Esophagus mucosa (tissue), 1 donor: ENCODE results near the gene POLR2A. TPM values are rescaled to one million over a fixed set of nuclear protein-coding genes. Genes with fewer than 3 reads are reported as not detected.
A peak's percentile ranks its signal among the peaks of the same experiment; 100 is the strongest.

Experiments used
- ATAC-seq: fragments of 200-7000 bp; cut with Tn5 transposase; one replicate; pipeline ENCODE4 v1.9.1; 2020
- total RNA-seq: library from RNA; stranded (reverse); gene quantifications from one replicate; pipeline ENCODE4 v1.2.4, GENCODE V29; 2023
- donor health status: DM: yes; HTN: yes; CAD: no.

The POLR2A gene
- total RNA-seq, 1 donor from 2014 or later, result 116 TPM

GRCh38 chr17:7508846-7509245, 24.7 kb downstream of the POLR2A start:
- ATAC-seq, result no peak

GRCh38 chr17:7509937-7510336, 25.8 kb downstream of the POLR2A start:
- no peak for ATAC-seq

DNA sequence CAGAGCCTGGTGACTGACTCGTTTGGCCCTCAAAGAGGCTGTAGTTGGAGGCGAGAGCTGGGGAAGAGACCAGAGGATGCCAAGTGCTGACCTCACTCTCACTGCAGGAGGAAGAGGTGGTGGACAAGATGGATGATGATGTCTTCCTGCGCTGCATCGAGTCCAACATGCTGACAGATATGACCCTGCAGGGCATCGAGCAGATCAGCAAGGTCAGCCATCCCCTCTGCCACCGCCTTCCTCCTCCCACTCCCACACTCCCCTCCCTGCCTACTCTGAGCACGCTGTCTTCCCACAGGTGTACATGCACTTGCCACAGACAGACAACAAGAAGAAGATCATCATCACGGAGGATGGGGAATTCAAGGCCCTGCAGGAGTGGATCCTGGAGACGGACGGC, 26.9 kb downstream of the POLR2A start:
- ATAC-seq, result no peak

DNA sequence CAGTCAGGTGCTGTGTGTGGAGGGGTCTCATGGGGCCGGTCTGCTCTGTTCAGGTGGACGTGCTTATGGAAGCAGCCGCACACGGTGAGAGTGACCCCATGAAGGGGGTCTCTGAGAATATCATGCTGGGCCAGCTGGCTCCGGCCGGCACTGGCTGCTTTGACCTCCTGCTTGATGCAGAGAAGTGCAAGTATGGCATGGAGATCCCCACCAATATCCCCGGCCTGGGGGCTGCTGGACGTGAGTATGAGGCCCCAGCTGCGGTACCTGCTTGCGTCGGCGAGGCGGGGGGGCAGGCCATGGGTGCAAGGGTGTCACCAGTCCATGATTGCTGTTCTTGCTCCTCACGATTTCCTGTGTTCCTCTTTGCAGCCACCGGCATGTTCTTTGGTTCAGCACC, 27.9 kb downstream of the POLR2A start:
- peak; percentile 3 for ATAC-seq

DNA sequence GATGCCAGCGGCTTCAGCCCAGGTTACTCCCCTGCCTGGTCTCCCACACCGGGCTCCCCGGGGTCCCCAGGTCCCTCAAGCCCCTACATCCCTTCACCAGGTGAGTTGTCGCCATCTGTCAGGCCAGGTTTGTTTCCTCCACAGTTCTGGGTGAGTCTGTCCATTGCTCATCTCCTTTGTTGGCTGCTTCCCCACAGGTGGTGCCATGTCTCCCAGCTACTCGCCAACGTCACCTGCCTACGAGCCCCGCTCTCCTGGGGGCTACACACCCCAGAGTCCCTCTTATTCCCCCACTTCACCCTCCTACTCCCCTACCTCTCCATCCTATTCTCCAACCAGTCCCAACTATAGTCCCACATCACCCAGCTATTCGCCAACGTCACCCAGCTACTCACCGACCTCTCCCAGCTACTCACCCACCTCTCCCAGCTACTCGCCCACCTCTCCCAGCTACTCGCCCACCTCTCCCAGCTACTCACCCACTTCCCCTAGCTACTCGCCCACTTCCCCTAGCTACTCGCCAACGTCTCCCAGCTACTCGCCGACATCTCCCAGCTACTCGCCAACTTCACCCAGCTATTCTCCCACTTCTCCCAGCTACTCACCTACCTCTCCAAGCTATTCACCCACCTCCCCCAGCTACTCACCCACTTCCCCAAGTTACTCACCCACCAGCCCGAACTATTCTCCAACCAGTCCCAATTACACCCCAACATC, 28.8 kb downstream of the POLR2A start:
- ATAC-seq, result no peak

DNA sequence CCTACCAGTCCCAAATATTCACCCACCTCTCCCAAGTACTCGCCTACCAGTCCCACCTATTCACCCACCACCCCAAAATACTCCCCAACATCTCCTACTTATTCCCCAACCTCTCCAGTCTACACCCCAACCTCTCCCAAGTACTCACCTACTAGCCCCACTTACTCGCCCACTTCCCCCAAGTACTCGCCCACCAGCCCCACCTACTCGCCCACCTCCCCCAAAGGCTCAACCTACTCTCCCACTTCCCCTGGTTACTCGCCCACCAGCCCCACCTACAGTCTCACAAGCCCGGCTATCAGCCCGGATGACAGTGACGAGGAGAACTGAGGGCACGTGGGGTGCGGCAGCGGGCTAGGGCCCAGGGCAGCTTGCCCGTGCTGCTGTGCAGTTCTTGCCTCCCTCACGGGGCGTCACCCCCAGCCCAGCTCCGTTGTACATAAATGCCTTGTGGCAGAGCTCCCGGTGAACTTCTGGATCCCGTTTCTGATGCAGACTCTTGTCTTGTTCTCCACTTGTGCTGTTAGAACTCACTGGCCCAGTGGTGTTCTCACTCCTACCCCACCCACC, 29.8 kb downstream of the POLR2A start:
- no peak for ATAC-seq

DNA sequence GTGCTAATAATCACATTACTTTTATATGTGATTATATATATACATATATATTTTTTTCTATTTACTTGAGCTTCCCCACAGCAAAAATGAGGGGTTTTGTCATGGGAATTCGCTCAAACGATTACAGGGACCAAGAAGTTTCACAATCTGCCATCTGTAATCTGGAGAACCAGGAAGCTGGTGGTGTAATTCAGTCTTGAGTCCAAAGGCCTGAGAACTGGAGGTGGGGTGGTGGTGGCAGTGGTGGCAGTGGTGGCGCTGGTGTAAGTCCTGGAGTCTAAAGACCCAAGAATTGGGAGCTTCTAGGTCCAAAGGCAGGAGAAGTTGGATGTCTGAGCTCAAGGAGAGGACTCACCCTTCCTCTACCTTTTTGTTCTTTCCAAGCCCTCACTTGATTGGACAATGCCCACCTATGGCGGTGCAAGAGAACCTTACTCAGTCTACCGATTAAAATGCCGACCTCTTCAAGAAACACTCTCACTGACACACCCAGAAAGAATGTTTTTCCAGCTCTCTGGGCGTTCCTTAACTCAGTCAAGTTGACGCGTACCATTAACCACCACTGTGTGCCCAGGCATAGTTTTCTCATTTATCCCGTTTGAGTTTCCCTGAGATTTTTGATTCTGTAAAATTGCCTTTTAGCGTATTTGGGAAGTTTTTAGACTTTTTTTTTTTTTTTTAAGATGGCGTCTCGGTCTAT, 31.9 kb downstream of the POLR2A start:
- ATAC-seq, result no peak

DNA sequence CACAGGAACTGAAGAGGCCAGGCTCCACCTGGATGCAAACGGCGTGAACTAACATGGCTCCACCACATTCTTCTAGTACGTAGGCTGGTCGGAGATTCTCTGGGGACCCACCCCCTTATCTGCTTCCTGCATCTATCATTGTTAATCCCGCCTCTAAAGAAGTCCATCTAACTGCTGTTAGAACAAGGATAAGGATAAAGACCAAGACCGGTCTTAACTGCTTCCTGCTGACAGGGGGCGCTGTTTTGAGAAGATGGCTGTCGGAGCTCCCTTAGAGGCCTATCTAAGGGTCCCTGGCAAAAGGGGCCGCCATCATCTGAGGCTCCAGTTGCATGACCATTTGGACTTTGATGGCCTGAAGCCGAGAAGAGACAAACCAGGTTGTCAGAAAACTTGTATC, 38.9 kb downstream of the POLR2A start:
- ATAC-seq, result peak; percentile 18

- ATAC-seq, result no peak
These were observed 44.7 kb downstream of the POLR2A start for GRCh38 chr17:7528842-7529241.

DNA sequence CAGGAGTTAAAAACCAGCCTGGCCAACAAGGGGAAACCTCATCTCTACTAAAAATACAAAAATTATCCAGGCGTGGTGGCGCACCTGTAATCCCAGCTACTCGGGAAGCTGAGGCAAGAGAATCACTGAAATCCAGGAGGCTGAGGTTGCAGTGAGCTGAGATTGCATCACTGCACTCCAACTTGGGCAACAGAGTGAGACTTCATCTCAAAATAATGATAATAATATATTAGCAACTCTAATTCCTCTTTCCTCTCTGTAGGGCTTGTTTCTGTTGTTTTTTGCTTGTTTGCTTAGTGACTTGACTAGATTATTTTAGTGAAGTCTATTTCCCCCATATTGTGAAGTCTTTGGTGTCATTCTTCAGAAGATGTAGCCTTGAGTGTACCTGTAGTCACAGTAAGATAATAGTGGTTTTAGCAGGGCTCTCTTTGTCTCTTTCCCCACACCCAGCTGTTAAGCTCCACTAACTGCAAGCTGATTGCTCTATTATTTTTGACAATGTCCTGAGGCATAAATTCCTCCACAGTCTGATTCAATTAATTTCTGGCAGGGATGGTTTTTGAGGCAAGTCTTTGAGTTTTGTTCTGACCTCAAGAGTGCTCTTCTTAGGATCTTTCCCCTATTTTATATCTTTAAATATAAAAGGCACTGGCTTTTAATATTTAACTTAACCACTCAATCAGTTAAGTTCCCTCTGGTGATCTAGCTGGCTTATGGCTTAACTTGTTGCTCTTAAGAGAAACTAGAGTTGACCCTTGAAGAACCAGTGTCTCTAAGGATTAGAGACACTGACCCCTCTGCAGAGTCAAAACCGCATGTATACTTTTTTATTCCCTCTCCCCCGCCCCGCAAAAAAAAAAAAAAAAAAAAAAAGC, 46.1 kb downstream of the POLR2A start:
- ATAC-seq, result no peak

- ATAC-seq, result no peak
These were observed 53.9 kb downstream of the POLR2A start for GRCh38 chr17:7538050-7538449.

DNA sequence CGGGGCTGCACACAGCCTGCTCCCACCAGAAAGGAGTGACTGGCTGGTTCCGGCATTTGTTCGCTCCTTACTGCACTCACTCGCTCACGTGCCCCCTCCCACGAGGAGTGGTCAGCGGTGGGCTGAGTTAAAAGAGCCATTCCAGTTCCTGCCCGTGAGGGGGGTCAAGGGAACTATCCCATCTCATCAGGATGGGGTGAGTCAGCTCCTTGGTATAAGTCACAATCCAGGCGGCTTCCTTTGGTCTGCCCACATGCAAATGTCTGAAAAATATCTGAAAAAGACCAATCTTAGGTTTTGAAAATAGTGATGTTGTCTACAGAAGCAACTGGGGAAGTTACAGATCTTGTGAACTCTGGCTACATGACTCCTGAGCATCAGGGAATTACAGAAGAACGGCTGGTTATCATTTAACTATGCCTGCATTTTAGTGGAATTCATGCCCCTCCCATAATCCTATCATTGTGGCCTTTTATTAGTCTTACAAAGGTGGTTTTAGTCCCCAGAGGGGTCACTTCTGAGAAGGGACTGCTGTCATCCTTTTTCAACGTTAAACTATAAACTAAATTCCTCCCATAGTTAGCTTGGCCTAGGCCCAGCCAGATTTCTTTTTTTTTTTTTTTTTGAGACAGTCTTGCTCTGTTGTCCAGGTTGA, 54.9 kb downstream of the POLR2A start:
- ATAC-seq, result no peak

DNA sequence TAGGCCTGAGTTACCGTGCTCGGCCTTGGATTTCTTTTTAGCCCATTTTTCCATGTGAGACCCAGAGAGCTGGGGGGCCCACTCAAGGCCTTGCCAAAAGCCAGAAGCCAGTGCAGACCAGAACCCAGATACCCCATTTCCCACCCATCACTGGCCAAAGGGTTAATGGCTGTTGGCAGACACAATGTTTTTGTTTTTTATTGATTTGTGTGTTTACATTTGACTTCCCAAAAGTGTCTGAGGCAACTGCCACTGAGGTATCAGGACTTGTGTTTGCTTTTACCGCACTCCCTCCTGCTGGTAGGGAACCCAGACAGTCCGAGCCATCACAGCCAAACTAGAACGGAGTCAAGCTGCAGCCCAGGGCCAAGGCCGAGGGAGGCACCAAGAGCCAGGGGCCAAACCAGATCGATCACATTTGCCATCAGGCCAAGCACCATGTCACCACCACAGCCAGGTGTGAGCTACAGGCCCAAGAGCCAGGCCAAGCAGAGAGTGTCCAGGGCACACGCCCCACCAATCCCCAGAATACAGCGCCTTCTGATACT, 57.0 kb downstream of the POLR2A start:
- no peak for ATAC-seq

DNA sequence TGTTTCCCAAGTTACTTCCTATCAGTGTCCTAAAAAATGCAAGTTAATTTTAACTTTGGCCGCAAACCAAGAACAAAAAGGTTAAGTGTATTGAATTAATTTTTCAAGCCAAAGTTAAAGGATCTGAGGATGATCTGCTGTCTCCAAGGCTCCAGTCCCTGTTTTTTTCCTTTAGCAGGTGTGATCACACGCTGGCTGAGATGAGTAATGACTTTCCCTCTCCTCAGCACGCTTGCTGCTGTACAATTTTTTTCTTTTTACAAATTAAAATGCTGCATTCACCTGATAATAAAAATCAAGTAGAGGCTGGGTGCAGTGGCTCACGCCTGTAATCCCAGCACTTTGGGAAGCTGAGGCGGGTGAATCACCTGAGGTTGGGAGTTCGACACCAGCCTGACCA, 60.7 kb downstream of the POLR2A start:
- ATAC-seq, result no peak

DNA sequence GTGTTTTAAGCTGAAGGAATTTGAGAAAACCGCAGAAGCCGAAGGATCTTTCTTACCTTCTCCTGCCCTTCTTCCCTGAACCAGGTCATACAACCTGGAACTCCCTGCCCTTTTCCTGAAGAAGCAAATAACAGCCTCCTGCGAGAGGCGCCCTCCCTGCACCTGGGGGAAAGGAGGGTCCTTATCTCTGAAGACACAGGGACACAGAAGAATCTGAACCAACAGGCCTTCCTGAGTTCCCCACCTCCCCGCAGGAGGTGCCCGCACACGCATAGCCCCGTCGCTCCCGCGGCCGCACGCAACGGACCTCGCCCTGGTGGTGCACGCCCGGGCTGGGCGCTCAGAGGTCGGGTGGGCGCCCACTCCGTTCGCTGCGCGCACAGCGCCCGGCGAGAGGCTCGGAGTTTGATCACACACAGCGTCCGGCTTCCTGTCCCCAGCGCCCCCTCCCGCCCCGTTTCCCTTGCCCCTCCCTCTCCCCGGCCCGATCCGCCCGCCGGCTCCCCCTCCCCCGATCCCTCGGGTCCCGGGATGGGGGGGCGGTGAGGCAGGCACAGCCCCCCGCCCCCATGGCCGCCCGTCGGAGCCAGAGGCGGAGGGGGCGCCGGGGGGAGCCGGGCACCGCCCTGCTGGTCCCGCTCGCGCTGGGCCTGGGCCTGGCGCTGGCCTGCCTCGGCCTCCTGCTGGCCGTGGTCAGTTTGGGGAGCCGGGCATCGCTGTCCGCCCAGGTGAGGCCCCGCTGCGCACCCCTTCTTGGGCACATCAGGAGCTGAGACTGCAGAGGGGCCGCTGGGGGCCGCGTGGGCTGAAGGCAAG, 64.6 kb downstream of the POLR2A start, which contains the start of gene TNFSF12:
Gene TNFSF12, plus strand, starts transcription at position 474 of the 816 bp plus-strand sequence. Its CDS starts 96 bp downstream, at position 570.
- peak; percentile 55 for ATAC-seq

Other genes with a start within 250 kb of the POLR2A start
- gene DVL2, start 249.8 kb upstream of the POLR2A start, total RNA-seq, result 32.7 TPM
- gene PHF23, start 244.9 kb upstream of the POLR2A start, total RNA-seq, result 33.6 TPM
- gene GABARAP, start 241.9 kb upstream of the POLR2A start, total RNA-seq, result 268 TPM
- gene CTDNEP1, start 232.6 kb upstream of the POLR2A start, total RNA-seq, result 87.6 TPM
- 40.3 TPM for gene ELP5, start 232.2 kb upstream of the POLR2A start, total RNA-seq
- 279 TPM for gene CLDN7, start 221.9 kb upstream of the POLR2A start, total RNA-seq
- gene SLC2A4, start 202.6 kb upstream of the POLR2A start, total RNA-seq, result 0.68 TPM
- gene YBX2, start 189.7 kb upstream of the POLR2A start, total RNA-seq, result 0.96 TPM
- gene EIF5A, start 176.7 kb upstream of the POLR2A start, total RNA-seq, result 623 TPM
- 38.9 TPM for gene GPS2, start 169.0 kb upstream of the POLR2A start, total RNA-seq
- gene NEURL4, start 155.0 kb upstream of the POLR2A start, total RNA-seq, result 13.5 TPM
- gene ACAP1, start 147.8 kb upstream of the POLR2A start, total RNA-seq, result 3.8 TPM
- gene KCTD11, start 132.2 kb upstream of the POLR2A start, total RNA-seq, result 32.9 TPM
- gene TMEM95, start 129.2 kb upstream of the POLR2A start, total RNA-seq, result not detected
- gene TNK1, start 103.3 kb upstream of the POLR2A start, total RNA-seq, result 6.1 TPM
- 23.1 TPM for gene PLSCR3, start 89.8 kb upstream of the POLR2A start, total RNA-seq
- 92.8 TPM for gene TMEM256, start 80.3 kb upstream of the POLR2A start, total RNA-seq
- 3.0 TPM for gene NLGN2, start 76.5 kb upstream of the POLR2A start, total RNA-seq
- not detected for gene SPEM1, start 64.0 kb upstream of the POLR2A start, total RNA-seq
- gene SPEM2, start 58.8 kb upstream of the POLR2A start, total RNA-seq, result not detected
- not detected for gene SPEM3, start 55.5 kb upstream of the POLR2A start, total RNA-seq
- gene TMEM102, start 48.9 kb upstream of the POLR2A start, total RNA-seq, result 8.2 TPM
- gene FGF11, start 44.9 kb upstream of the POLR2A start, total RNA-seq, result 8.6 TPM
- gene CHRNB1, start 39.3 kb upstream of the POLR2A start, total RNA-seq, result 4.9 TPM
- 21.0 TPM for gene ZBTB4, start 4.7 kb upstream of the POLR2A start, total RNA-seq
- gene SLC35G6, start 2.9 kb upstream of the POLR2A start, total RNA-seq, result not detected
- 2.7 TPM for gene TNFSF12, start 64.7 kb downstream of the POLR2A start, total RNA-seq
- 6.4 TPM for gene TNFSF13, start 74.4 kb downstream of the POLR2A start, total RNA-seq
- gene SENP3, start 77.6 kb downstream of the POLR2A start, total RNA-seq, result 34.5 TPM
- 61.3 TPM for gene CD68, start 95.3 kb downstream of the POLR2A start, total RNA-seq
- gene MPDU1, start 99.5 kb downstream of the POLR2A start, total RNA-seq, result 36.7 TPM
- gene SOX15, start 105.7 kb downstream of the POLR2A start, total RNA-seq, result 74.0 TPM
- 17.0 TPM for gene FXR2, start 130.5 kb downstream of the POLR2A start, total RNA-seq
- gene SAT2, start 143.5 kb downstream of the POLR2A start, total RNA-seq, result 35.7 TPM
- gene SHBG, start 145.8 kb downstream of the POLR2A start, total RNA-seq, result 0.48 TPM
- 0.36 TPM for gene ATP1B2, start 166.6 kb downstream of the POLR2A start, total RNA-seq
- gene TP53, start 203.1 kb downstream of the POLR2A start, total RNA-seq, result 74.1 TPM
- 8.5 TPM for gene WRAP53, start 204.1 kb downstream of the POLR2A start, total RNA-seq
- gene EFNB3, start 220.8 kb downstream of the POLR2A start, total RNA-seq, result 1.6 TPM
- 0.04 TPM for gene DNAH2, start 233.4 kb downstream of the POLR2A start, total RNA-seq